A549 (cell line): Measurements from ENCODE around the gene PRKG1. TPM values are rescaled to one million over a fixed set of nuclear protein-coding genes. Genes with fewer than 3 reads are reported as not detected.

Source experiments
- ATAC-seq, 2 experiments: fragments of 200-7000 bp in 1 of 2; fragments of >200 bp in 1 of 2; cut with Nextera tagmentation in 1 of 2; cut with Tn5 transposase in 1 of 2; 3 replicates each; pipeline versions ENCODE4 v1.8.0 to v1.9.1; 2018 to 2020; ENCODE audit warnings: mild to moderate bottlenecking in 1 of 2, moderate library complexity in 1 of 2
- CTCF ChIA-PET: fragments of 300-600 bp; sonication (Branson Sonifier 250); formaldehyde crosslinking; extraction: SDS; loops from one replicate; lab custom pipeline; 2021; ENCODE audit warnings: antibody characterized with exemption, inconsistent platforms; lab: Yijun Ruan, JAX
- POLR2A ChIA-PET: fragments of 350-600 bp; formaldehyde crosslinking; extraction: SDS; loops from one replicate; lab custom pipeline; 2021; ENCODE audit warnings: antibody characterized with exemption, inconsistent platforms; lab: Yijun Ruan, JAX
- DNase-seq, 2 experiments: peaks; one replicate each; pipeline versions ENCODE4 v3.0.0 to v3.0.0-alpha.2; 2011 to 2016; ENCODE audit warnings: low read depth in 1 of 2, low spot score in 1 of 2
- FAIRE-seq: peaks from 2 replicates; lab custom pipeline; 2011; peaks lifted over from hg19 to GRCh38; lab: Jason Lieb, UNC
- H3K27ac ChIP-seq, 2 experiments: fragments of >200 bp; sonication (Bioruptor Twin); formaldehyde crosslinking; 3 replicates each; pipeline ENCODE4 v1.5.1; 2016 to 2017
- H3K4me1 ChIP-seq: fragments of >200 bp; sonication (Bioruptor Twin); formaldehyde crosslinking; 3 replicates; pipeline ENCODE4 v1.6.1; 2016
- H3K4me2 ChIP-seq: fragments of >200 bp; sonication (Bioruptor Twin); formaldehyde crosslinking; 3 replicates; pipeline ENCODE4 v1.6.1; 2016
- H3K4me3 ChIP-seq: fragments of >200 bp; sonication (Bioruptor Twin); formaldehyde crosslinking; 3 replicates; pipeline ENCODE4 v1.5.1; 2016
- H3K9me3 ChIP-seq: fragments of >200 bp; sonication (Bioruptor Twin); formaldehyde crosslinking; 3 replicates; pipeline ENCODE4 v1.6.1; 2016
- CBX2 ChIP-seq: fragments of 200-600 bp; sonication (generic); IDR thresholded peaks from 2 replicates; pipeline ENCODE4 v1.6.1; 2016; ENCODE audit warnings: low read depth, mild to moderate bottlenecking, borderline replicate concordance
- CBX8 ChIP-seq: fragments of 200-600 bp; sonication (generic); IDR thresholded peaks from 2 replicates; pipeline ENCODE4 v1.6.1; 2016
- EHF ChIP-seq: fragments of 250-450 bp; sonication (Bioruptor Pico); IDR thresholded peaks from 2 replicates; pipeline ENCODE4 v1.5.0; 2020; ENCODE audit warnings: mild to moderate bottlenecking
- ESRRA ChIP-seq: fragments of 150-350 bp; IDR thresholded peaks from 2 replicates; pipeline ENCODE4 v1.6.1; 2014; ENCODE audit warnings: mild to moderate bottlenecking, low read length, borderline replicate concordance
- FOSB ChIP-seq: fragments of 250-450 bp; sonication (Bioruptor Pico); IDR thresholded peaks from 2 replicates; pipeline ENCODE4 v1.5.0; 2020; ENCODE audit warnings: mild to moderate bottlenecking, moderate library complexity
- FOSL2 ChIP-seq, 2 experiments: fragments of 450-650 bp in 1 of 2; fragments of >200 bp in 1 of 2; sonication (Bioruptor Twin) in 1 of 2; formaldehyde crosslinking; IDR thresholded peaks; 2 replicates each; pipeline versions ENCODE4 v1.5.0 to v1.6.1; 2016 to 2020; ENCODE audit warnings: mild to moderate bottlenecking in 1 of 2, moderate library complexity in 1 of 2
- FOXS1 ChIP-seq: fragments of 250-450 bp; sonication (Bioruptor Pico); IDR thresholded peaks from 2 replicates; pipeline ENCODE4 v1.5.0; 2020; ENCODE audit warnings: mild to moderate bottlenecking, moderate library complexity
- HDAC2 ChIP-seq: fragments of 200-600 bp; sonication (generic); IDR thresholded peaks from 2 replicates; pipeline ENCODE4 v1.6.1; 2016
- HES2 ChIP-seq: fragments of >200 bp; sonication (Bioruptor Twin); formaldehyde crosslinking; IDR thresholded peaks from 2 replicates; pipeline ENCODE4 v1.6.1; 2016
- HEYL ChIP-seq: fragments of 250-450 bp; sonication (Bioruptor Pico); IDR thresholded peaks from 2 replicates; pipeline ENCODE4 v1.8.0; 2021; ENCODE audit warnings: mild to moderate bottlenecking, moderate library complexity
- HOXB5 ChIP-seq: fragments of 250-450 bp; sonication (Bioruptor Pico); IDR thresholded peaks from 2 replicates; pipeline ENCODE4 v1.5.0; 2020; ENCODE audit warnings: mild to moderate bottlenecking, moderate library complexity
- JUN ChIP-seq, 2 experiments: fragments of >200 bp; sonication (Bioruptor Twin); formaldehyde crosslinking; IDR thresholded peaks; 2 replicates in 1 of 2; 3 replicates in 1 of 2; pipeline ENCODE4 v1.6.1; 2016 to 2017
- JUNB ChIP-seq: fragments of >200 bp; sonication (Bioruptor Twin); formaldehyde crosslinking; IDR thresholded peaks from 2 replicates; pipeline ENCODE4 v1.6.1; 2016
- KDM1A ChIP-seq: fragments of 200-600 bp; sonication (generic); IDR thresholded peaks from 2 replicates; pipeline ENCODE4 v1.6.1; 2016; ENCODE audit warnings: low read depth, mild to moderate bottlenecking
- MAFK ChIP-seq: fragments of 450-650 bp; IDR thresholded peaks from 2 replicates; pipeline ENCODE4 v1.6.1; 2014; ENCODE audit not compliant: partially characterized antibody
- MYC ChIP-seq: IDR thresholded peaks from 2 replicates; pipeline ENCODE4 v1.6.1; 2012; ENCODE audit warnings: mild to moderate bottlenecking, inconsistent platforms, low read length, improper control_type of control experiment, borderline replicate concordance
- NPAS2 ChIP-seq: fragments of 250-450 bp; sonication (Bioruptor Pico); IDR thresholded peaks from 2 replicates; pipeline ENCODE4 v1.8.0; 2022; ENCODE audit warnings: mild to moderate bottlenecking, moderate library complexity, borderline replicate concordance
- PHF8 ChIP-seq: fragments of 200-600 bp; sonication (generic); IDR thresholded peaks from 2 replicates; pipeline ENCODE4 v1.6.1; 2016; ENCODE audit warnings: low read depth, mild to moderate bottlenecking, antibody characterized with exemption, moderate library complexity, borderline replicate concordance
- POLR2AphosphoS2 ChIP-seq: conservative IDR thresholded peaks from 2 replicates; pipeline ENCODE4 v1.6.1; 2012; ENCODE audit warnings: low read length, improper control_type of control experiment, inconsistent platforms
- RAD21 ChIP-seq, 2 experiments: fragments of >200 bp in 1 of 2; sonication (Bioruptor Twin) in 1 of 2; formaldehyde crosslinking in 1 of 2; IDR thresholded peaks in 1 of 2; conservative IDR thresholded peaks in 1 of 2; 2 replicates in 1 of 2; 3 replicates in 1 of 2; pipeline ENCODE4 v1.6.1; 2012 to 2018; ENCODE audit warnings: inconsistent platforms in 1 of 2
- RARB ChIP-seq: fragments of 250-450 bp; sonication (Bioruptor Pico); IDR thresholded peaks from 2 replicates; pipeline ENCODE4 v1.8.0; 2021; ENCODE audit warnings: mild to moderate bottlenecking, moderate library complexity
- REST ChIP-seq: fragments of 200-600 bp; sonication (generic); IDR thresholded peaks from 2 replicates; pipeline ENCODE4 v1.6.1; 2016; ENCODE audit warnings: antibody characterized with exemption, mild to moderate bottlenecking, moderate library complexity
- RFX5 ChIP-seq: fragments of 450-650 bp; IDR thresholded peaks from 2 replicates; pipeline ENCODE4 v1.7.1; 2014; ENCODE audit warnings: antibody characterized with exemption, mild to moderate bottlenecking, moderate library complexity
- SMC3 ChIP-seq: fragments of >200 bp; sonication (Bioruptor Twin); formaldehyde crosslinking; IDR thresholded peaks from 3 replicates; pipeline ENCODE4 v1.6.1; 2018; ENCODE audit warnings: inconsistent platforms
- SREBF2 ChIP-seq: fragments of 450-650 bp; IDR thresholded peaks from 2 replicates; pipeline ENCODE4 v1.6.1; 2014; ENCODE audit warnings: mild to moderate bottlenecking, moderate library complexity
- ZC3H11A ChIP-seq: fragments of 450-650 bp; IDR thresholded peaks from 2 replicates; pipeline ENCODE4 v1.6.1; 2014; ENCODE audit warnings: antibody characterized with exemption, mild to moderate bottlenecking
- ZNF302 ChIP-seq: fragments of 250-450 bp; sonication (Bioruptor Pico); IDR thresholded peaks from 2 replicates; pipeline ENCODE4 v1.9.0; 2021; ENCODE audit warnings: inconsistent platforms, mild to moderate bottlenecking, moderate library complexity
- ZSCAN20 ChIP-seq: fragments of 250-450 bp; sonication (Bioruptor Pico); IDR thresholded peaks from 2 replicates; pipeline ENCODE4 v1.8.0; 2022; ENCODE audit warnings: mild to moderate bottlenecking, moderate library complexity
- WGBS: methylation state at CpG from one replicate; pipeline ENCODE4 v1.1.6; 2017; ENCODE audit errors: missing lambda C conversion rate; 5-methylcytosine and 5-hydroxymethylcytosine counted together
- polyA plus RNA-seq, 4 experiments: library from polyadenylated mRNA; depleted of rRNA in 3 of 4; stranded (reverse); fragments of >200 nt; fragmentation: RNase III in 1 of 4; extraction: RNeasy Plus Mini Kit Qiagen cat#74134 plus additional on column Dnase treatment in 1 of 4; gene quantifications; 2 replicates in 3 of 4; 3 replicates in 1 of 4; pipeline ENCODE4 v1.2.3, GENCODE V29; 2011 to 2017
- TF ChIP-seq, protein P1 (sequence below): fragments of 450-650 bp; IDR thresholded peaks from 2 replicates; pipeline ENCODE4 v1.6.1; 2014; ENCODE audit warnings: antibody characterized with exemption
- TF ChIP-seq, protein P2 (sequence below): IDR thresholded peaks from 2 replicates; pipeline ENCODE4 v1.6.1; 2012
- TF ChIP-seq, protein P3 (sequence below): IDR thresholded peaks from 2 replicates; pipeline ENCODE4 v1.6.1; 2012; ENCODE audit warnings: low read depth, borderline replicate concordance

Gene PRKG1
- polyA plus RNA-seq, 2 of the 4 experiments (the other 2 are of a cell fraction), result not detected

DNA sequence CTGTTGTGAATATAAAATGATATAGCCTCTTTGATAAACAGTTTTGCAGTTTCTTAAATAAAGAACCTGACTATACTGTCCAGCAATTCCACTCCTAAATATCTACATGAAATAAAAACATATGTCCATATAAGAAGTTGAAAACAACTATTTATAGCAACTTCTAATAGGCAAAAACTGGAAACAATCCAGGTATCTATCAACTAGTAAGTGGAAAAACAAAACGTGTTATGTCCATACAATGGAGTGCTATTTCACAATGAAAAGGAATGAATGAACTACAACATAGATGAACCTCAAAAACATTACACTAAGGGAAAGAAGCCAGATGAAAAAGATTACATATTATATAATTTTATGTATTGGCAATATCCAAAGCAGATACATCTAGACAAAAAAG lies 356.2 kb downstream of the PRKG1 start:
- Histone ChIP-seq H3K4me1 (no peaks in the 10 kb centered on the region), H3K4me2 (no peak overlapping the region), H3K27ac (no peak overlapping the region), H3K4me3 (no peak overlapping the region), H3K9me3 (no peaks in the 10 kb centered on the region)
- ATAC-seq (no peak), FAIRE-seq (no peak), DNase-seq (no peak)
- ChIA-PET POLR2A (no interaction called here), CTCF (no interaction called here)
- 5% methylated on average over 1 of the region's 1 CpG for WGBS
- no peak for TF ChIP-seq HDAC2
- TF ChIP-seq KDM1A, result no peak
- TF ChIP-seq EHF (CRISPR knock-in tag), result no peak
- TF ChIP-seq, protein P1, sequence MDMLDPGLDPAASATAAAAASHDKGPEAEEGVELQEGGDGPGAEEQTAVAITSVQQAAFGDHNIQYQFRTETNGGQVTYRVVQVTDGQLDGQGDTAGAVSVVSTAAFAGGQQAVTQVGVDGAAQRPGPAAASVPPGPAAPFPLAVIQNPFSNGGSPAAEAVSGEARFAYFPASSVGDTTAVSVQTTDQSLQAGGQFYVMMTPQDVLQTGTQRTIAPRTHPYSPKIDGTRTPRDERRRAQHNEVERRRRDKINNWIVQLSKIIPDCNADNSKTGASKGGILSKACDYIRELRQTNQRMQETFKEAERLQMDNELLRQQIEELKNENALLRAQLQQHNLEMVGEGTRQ, result no peak
- no peak for TF ChIP-seq CBX2
- no peak for TF ChIP-seq RARB (CRISPR knock-in tag)
- no peak for TF ChIP-seq FOXS1
- no peak for TF ChIP-seq ZC3H11A
- TF ChIP-seq HEYL (CRISPR knock-in tag), result no peak
- no peak for TF ChIP-seq MAFK
- TF ChIP-seq SREBF2, result no peak
- no peak for TF ChIP-seq RFX5
- TF ChIP-seq, protein P2, sequence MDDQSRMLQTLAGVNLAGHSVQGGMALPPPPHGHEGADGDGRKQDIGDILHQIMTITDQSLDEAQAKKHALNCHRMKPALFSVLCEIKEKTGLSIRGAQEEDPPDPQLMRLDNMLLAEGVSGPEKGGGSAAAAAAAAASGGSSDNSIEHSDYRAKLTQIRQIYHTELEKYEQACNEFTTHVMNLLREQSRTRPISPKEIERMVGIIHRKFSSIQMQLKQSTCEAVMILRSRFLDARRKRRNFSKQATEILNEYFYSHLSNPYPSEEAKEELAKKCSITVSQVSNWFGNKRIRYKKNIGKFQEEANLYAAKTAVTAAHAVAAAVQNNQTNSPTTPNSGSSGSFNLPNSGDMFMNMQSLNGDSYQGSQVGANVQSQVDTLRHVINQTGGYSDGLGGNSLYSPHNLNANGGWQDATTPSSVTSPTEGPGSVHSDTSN, result no peak
- TF ChIP-seq ZNF302 (CRISPR knock-in tag), result no peak
- TF ChIP-seq, protein P3, sequence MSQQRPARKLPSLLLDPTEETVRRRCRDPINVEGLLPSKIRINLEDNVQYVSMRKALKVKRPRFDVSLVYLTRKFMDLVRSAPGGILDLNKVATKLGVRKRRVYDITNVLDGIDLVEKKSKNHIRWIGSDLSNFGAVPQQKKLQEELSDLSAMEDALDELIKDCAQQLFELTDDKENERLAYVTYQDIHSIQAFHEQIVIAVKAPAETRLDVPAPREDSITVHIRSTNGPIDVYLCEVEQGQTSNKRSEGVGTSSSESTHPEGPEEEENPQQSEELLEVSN, result no peak
- TF ChIP-seq ZSCAN20 (CRISPR knock-in tag), result no peak
- no peak for TF ChIP-seq MYC
- no peak for TF ChIP-seq FOSL2 (IDR thresholded peaks at IDR 0.05)
- TF ChIP-seq FOSL2 (CRISPR knock-in tag; IDR thresholded peaks at IDR 0.05), result no peak
- TF ChIP-seq NPAS2, result no peak

GRCh38 chr10:51433949-51434475 lies 359.7 kb downstream of the PRKG1 start:
- ChIA-PET POLR2A (no interaction called here), CTCF (no interaction called here)
- no peaks in the 10 kb centered on the region for H3K9me3 ChIP-seq
- H3K4me1 ChIP-seq, result no peaks in the 10 kb centered on the region
- WGBS, result 8% methylated on average over 4 of the region's 4 CpGs
- H3K4me3 ChIP-seq, result no peak overlapping the region
- no peak for DNase-seq
- H3K27ac ChIP-seq, result no peak overlapping the region
- no peak overlapping the region for H3K4me2 ChIP-seq
- ATAC-seq, result no peak
- no peak for FAIRE-seq
- TF ChIP-seq RFX5, result no peak
- no peak for TF ChIP-seq FOSB
- no peak for TF ChIP-seq CBX8
- TF ChIP-seq, protein P1, result no peak
- no peak for TF ChIP-seq JUNB
- TF ChIP-seq POLR2AphosphoS2, result no peak
- TF ChIP-seq SMC3, result no peak
- no peak for TF ChIP-seq MYC
- no peak for TF ChIP-seq JUN (IDR thresholded peaks at IDR 0.05)
- TF ChIP-seq RAD21 (conservative IDR thresholded peaks at IDR 0.05 in 1 of 2, IDR thresholded peaks at IDR 0.05 in 1 of 2), result no peak
- no peak for TF ChIP-seq ZSCAN20 (CRISPR knock-in tag)
- no peak for TF ChIP-seq REST
- TF ChIP-seq PHF8, result no peak
- TF ChIP-seq ESRRA, result no peak
- TF ChIP-seq HEYL (CRISPR knock-in tag), result no peak
- TF ChIP-seq, protein P3, result no peak
- TF ChIP-seq HES2, result no peak
- TF ChIP-seq HOXB5 (CRISPR knock-in tag), result no peak
- no peak for TF ChIP-seq SREBF2
